B cell (primary cell): ENCODE results near the gene DEFB123. TPM values are rescaled to one million over a fixed set of nuclear protein-coding genes. Genes with fewer than 3 reads are reported as not detected.

Experiments
- ATAC-seq: fragments of 200-7000 bp; cut with Tn5 transposase; one replicate; pipeline ENCODE4 v1.10.0; 2021; ENCODE audit warnings: low read depth, mild to moderate bottlenecking, moderate number of reproducible peaks, moderate library complexity
- CTCF ChIA-PET: fragments of 350-600 bp; sonication (Branson Sonifier 250); formaldehyde crosslinking; loops from one replicate; lab custom pipeline; 2021; ENCODE audit warnings: antibody characterized with exemption, inconsistent platforms; lab: Charles Lee
- POLR2A ChIA-PET: fragments of 350-600 bp; sonication (Branson Sonifier 250); formaldehyde crosslinking; loops from one replicate; lab custom pipeline; 2021; ENCODE audit warnings: antibody characterized with exemption; lab: Charles Lee
- DNase-seq: peaks from one replicate; pipeline ENCODE4 v3.0.0; 2013
- H2AFZ ChIP-seq: 2 replicates; pipeline ENCODE4 v1.6.1; 2012; ENCODE audit warnings: mild to moderate bottlenecking, low read depth, low read length; ENCODE audit not compliant: insufficient read depth, poor library complexity, severe bottlenecking
- H3K27ac ChIP-seq, 2 donors: 1 replicate in 1 of 2; 2 replicates in 1 of 2; pipeline ENCODE4 v1.5.1; 2012 to 2013; ENCODE audit warnings: low read length in 2 of 2, mild to moderate bottlenecking in 2 of 2, moderate library complexity in 1 of 2
- H3K27me3 ChIP-seq, 4 experiments: fragments of 200-600 bp in 1 of 4; sonication (generic) in 1 of 4; replicated peaks in 1 of 4; 1 replicate in 2 of 4; 2 replicates in 2 of 4; pipeline versions ENCODE4 v1.6.1 to v1.7.0; 2013 to 2016; ENCODE audit warnings: low read length in 3 of 4, mild to moderate bottlenecking in 2 of 4, mixed read lengths in 1 of 4, moderate library complexity in 1 of 4; ENCODE audit not compliant: insufficient read depth in 4 of 4, control insufficient read depth in 3 of 4; ENCODE audit errors: control extremely low read depth in 1 of 4
- H3K36me3 ChIP-seq, 2 experiments: replicated peaks in 1 of 2; 1 replicate in 1 of 2; 2 replicates in 1 of 2; pipeline versions ENCODE4 v1.6.1 to v1.7.1; 2013; ENCODE audit warnings: low read length in 1 of 2; ENCODE audit not compliant: insufficient read depth in 2 of 2, control insufficient read depth in 1 of 2; ENCODE audit errors: control extremely low read depth in 1 of 2, extremely low read depth in 1 of 2
- H3K4me1 ChIP-seq, 2 donors: fragments of 200-600 bp in 1 of 2; sonication (generic) in 1 of 2; 1 replicate in 1 of 2; 2 replicates in 1 of 2; pipeline versions ENCODE4 v1.5.1 to v1.6.1; 2013 to 2017; ENCODE audit warnings: low read length in 2 of 2; ENCODE audit not compliant: control insufficient read depth in 2 of 2, insufficient read depth in 2 of 2
- H3K4me2 ChIP-seq: replicated peaks from 2 replicates; pipeline ENCODE3; 2012; ENCODE audit warnings: mild to moderate bottlenecking, low read depth, low read length; ENCODE audit not compliant: poor library complexity, severe bottlenecking
- H3K4me3 ChIP-seq, 5 experiments: fragments of 200-600 bp in 1 of 5; sonication (generic) in 1 of 5; 1 replicate in 3 of 5; 2 replicates in 2 of 5; pipeline versions ENCODE4 v1.5.1 to v1.7.0; 2011 to 2016; ENCODE audit warnings: low read length in 4 of 5, mild to moderate bottlenecking in 4 of 5, low read depth in 2 of 5, control low read depth in 1 of 5, moderate library complexity in 1 of 5; ENCODE audit not compliant: insufficient read depth in 1 of 5; ENCODE audit errors: control extremely low read depth in 1 of 5, extremely low read depth in 1 of 5
- H3K79me2 ChIP-seq: fragments of 200-600 bp; sonication (generic); one replicate; pipeline ENCODE4 v1.6.0; 2016; ENCODE audit warnings: low read length; ENCODE audit not compliant: control insufficient read depth, insufficient read depth
- H3K9ac ChIP-seq: fragments of 200-600 bp; sonication (generic); 2 replicates; pipeline ENCODE4 v1.6.1; 2017; ENCODE audit warnings: mild to moderate bottlenecking, low read length, moderate library complexity
- H3K9me3 ChIP-seq, 3 donors: one replicate each; pipeline versions ENCODE4 v1.6.1 to v1.7.1; 2013; ENCODE audit warnings: low read length in 2 of 3; ENCODE audit not compliant: control insufficient read depth in 2 of 3, insufficient read depth in 1 of 3; ENCODE audit errors: control extremely low read depth in 1 of 3
- H4K20me1 ChIP-seq: 2 replicates; pipeline ENCODE4 v1.6.0; 2012; ENCODE audit warnings: mild to moderate bottlenecking, low read length; ENCODE audit not compliant: insufficient read depth, control insufficient read depth, poor library complexity, severe bottlenecking
- H3K27ac Mint-ChIP-seq: one replicate; pipeline ENCODE4 v1.8.0; 2021; ENCODE audit warnings: mixed read lengths
- H3K27me3 Mint-ChIP-seq: one replicate; pipeline ENCODE4 v1.8.0; 2021; ENCODE audit warnings: mixed read lengths
- H3K4me1 Mint-ChIP-seq: one replicate; pipeline ENCODE4 v1.8.0; 2021; ENCODE audit warnings: mixed read lengths
- H3K4me3 Mint-ChIP-seq: one replicate; pipeline ENCODE4 v1.8.0; 2021; ENCODE audit warnings: mixed read lengths
- H3K9me3 Mint-ChIP-seq: one replicate; pipeline ENCODE4 v1.8.0; 2022; ENCODE audit warnings: mixed read lengths; ENCODE audit not compliant: insufficient read depth
- EZH2 ChIP-seq: IDR thresholded peaks from 2 replicates; pipeline ENCODE4 v1.6.1; 2012; ENCODE audit warnings: borderline replicate concordance, low read depth, mild to moderate bottlenecking, moderate library complexity, low read length; ENCODE audit not compliant: insufficient read depth, poor library complexity, severe bottlenecking
- WGBS: methylation state at CpG from one replicate; pipeline ENCODE4 v1.1.5; 2013; ENCODE audit warnings: missing lambda C conversion rate; ENCODE audit not compliant: insufficient coverage; 5-methylcytosine and 5-hydroxymethylcytosine counted together
- intact Hi-C: fragments of 100-400 bp; cut with micrococcal nuclease; formaldehyde crosslinking; loops from one replicate; pipeline ENCODE4 v1.10.0; 2022
- polyA plus RNA-seq: library from polyadenylated mRNA; depleted of rRNA; stranded (reverse); fragments of >200 nt; gene quantifications from 2 replicates; pipeline ENCODE4 v1.2.3, GENCODE V29; 2012
- total RNA-seq, 2 donors: library from RNA; stranded (reverse); fragments of 120-200 nt in 1 of 2; gene quantifications; 1 replicate in 1 of 2; 2 replicates in 1 of 2; pipeline versions ENCODE4 v1.2.3 to v1.2.4, GENCODE V29; 2013 to 2022
- TF ChIP-seq, protein P1 (sequence below): fragments of 200-600 bp; IDR thresholded peaks from one replicate; pipeline ENCODE4 v1.8.0; 2022; ENCODE audit warnings: antibody characterized with exemption, mild to moderate bottlenecking

The DEFB123 gene
- total and polyA plus RNA-seq, 2 donors (not counting 1 experiment from before 2014, with no cell fraction given) = not detected

DNA sequence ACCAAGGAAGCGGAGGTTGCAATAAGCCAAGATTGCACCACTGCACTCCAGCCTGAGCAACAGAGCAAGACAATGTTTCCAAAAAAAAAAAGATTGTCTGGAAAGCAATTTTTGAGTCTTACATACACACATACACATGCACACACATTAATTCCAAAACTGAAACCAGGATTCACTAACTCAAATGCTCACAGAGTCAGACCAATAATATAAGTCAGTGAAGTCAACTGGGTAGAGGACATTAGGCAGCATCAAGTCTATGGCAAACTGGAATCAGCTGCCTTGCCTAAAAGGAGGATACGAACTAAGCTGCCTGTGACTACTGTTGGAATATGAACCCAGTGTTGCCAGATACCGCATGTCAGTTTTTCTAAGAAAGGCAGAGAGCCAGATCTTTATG is 50.3 kb downstream of the DEFB123 start:
- Histone ChIP-seq H3K4me3 (no peak overlapping the region), H3K79me2 (no peaks in the 10 kb centered on the region), H3K9ac (no peak overlapping the region), H3K4me1 (no peaks in the 10 kb centered on the region), H3K4me2 (no peak overlapping the region), H2AFZ (no peak overlapping the region), H3K9me3 (no peaks in the 10 kb centered on the region), H4K20me1 (no peaks in the 10 kb centered on the region), H3K27ac (no peak overlapping the region), H3K36me3 (no peaks in the 10 kb centered on the region), H3K27me3 (peaks cover 0 to 5% (median 2%) of the 10 kb centered on the region in 4 experiments)
- 92% methylated on average over 3 of the region's 3 CpGs for WGBS
- no peak for TF ChIP-seq EZH2
- TF ChIP-seq, protein P1, sequence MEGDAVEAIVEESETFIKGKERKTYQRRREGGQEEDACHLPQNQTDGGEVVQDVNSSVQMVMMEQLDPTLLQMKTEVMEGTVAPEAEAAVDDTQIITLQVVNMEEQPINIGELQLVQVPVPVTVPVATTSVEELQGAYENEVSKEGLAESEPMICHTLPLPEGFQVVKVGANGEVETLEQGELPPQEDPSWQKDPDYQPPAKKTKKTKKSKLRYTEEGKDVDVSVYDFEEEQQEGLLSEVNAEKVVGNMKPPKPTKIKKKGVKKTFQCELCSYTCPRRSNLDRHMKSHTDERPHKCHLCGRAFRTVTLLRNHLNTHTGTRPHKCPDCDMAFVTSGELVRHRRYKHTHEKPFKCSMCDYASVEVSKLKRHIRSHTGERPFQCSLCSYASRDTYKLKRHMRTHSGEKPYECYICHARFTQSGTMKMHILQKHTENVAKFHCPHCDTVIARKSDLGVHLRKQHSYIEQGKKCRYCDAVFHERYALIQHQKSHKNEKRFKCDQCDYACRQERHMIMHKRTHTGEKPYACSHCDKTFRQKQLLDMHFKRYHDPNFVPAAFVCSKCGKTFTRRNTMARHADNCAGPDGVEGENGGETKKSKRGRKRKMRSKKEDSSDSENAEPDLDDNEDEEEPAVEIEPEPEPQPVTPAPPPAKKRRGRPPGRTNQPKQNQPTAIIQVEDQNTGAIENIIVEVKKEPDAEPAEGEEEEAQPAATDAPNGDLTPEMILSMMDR = no peak
- DNase-seq (no peak), ATAC-seq (no peak)
- H3K9me3 Mint-ChIP-seq = no peaks in the 10 kb centered on the region
- POLR2A ChIA-PET = no interaction called here
- no peak overlapping the region for H3K27ac Mint-ChIP-seq
- intact Hi-C loops = no loop called here
- H3K4me3 Mint-ChIP-seq = no peak overlapping the region
- H3K27me3 Mint-ChIP-seq = peaks cover 26% of the 10 kb centered on the region
- no peaks in the 10 kb centered on the region for H3K4me1 Mint-ChIP-seq
- CTCF ChIA-PET = no interaction called here

DNA sequence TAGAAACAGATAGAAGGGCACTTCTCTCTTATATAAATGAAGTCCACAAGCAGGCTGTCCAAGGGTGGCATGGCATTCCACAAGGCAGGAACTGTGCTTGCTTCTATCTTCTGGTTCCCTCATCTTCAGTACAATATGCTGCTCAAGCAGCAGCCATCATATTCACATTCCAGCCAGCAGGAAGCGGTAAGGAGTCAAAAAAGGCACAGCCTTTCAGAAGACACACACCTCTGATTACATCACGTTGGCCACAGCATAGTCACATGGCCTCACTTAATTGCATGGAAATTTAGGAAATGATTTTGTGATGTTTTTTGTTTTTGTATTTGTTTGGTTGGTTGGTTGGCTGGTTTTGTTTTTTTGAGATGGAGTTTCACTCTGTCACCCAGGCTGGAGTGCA is 53.7 kb downstream of the DEFB123 start:
- Mint-ChIP-seq H3K4me1 (no peaks in the 10 kb centered on the region), H3K27ac (no peak overlapping the region), H3K4me3 (no peak overlapping the region), H3K9me3 (no peaks in the 10 kb centered on the region), H3K27me3 (peaks cover 25% of the 10 kb centered on the region)
- H3K9me3 ChIP-seq = no peaks in the 10 kb centered on the region
- H3K79me2 ChIP-seq = no peaks in the 10 kb centered on the region
- H3K36me3 ChIP-seq = no peaks in the 10 kb centered on the region
- no peak overlapping the region for H2AFZ ChIP-seq
- H3K27me3 ChIP-seq = peaks cover 0 to 5% (median 3%) of the 10 kb centered on the region in 4 experiments
- TF ChIP-seq EZH2 = no peak
- TF ChIP-seq, protein P1 = no peak
- ChIA-PET CTCF (no interaction called here), POLR2A (no interaction called here)
- intact Hi-C loops = no loop called here
- ATAC-seq (no peak), DNase-seq (no peak)
- H4K20me1 ChIP-seq = no peaks in the 10 kb centered on the region
- no peak overlapping the region for H3K9ac ChIP-seq
- 63% methylated on average over 2 of the region's 2 CpGs for WGBS
- H3K4me3 ChIP-seq = no peak overlapping the region
- no peaks in the 10 kb centered on the region for H3K4me1 ChIP-seq
- H3K4me2 ChIP-seq = no peak overlapping the region
- H3K27ac ChIP-seq = no peak overlapping the region
